ENCODE data around the gene FHOD3.

FHOD3 gene

DNA sequence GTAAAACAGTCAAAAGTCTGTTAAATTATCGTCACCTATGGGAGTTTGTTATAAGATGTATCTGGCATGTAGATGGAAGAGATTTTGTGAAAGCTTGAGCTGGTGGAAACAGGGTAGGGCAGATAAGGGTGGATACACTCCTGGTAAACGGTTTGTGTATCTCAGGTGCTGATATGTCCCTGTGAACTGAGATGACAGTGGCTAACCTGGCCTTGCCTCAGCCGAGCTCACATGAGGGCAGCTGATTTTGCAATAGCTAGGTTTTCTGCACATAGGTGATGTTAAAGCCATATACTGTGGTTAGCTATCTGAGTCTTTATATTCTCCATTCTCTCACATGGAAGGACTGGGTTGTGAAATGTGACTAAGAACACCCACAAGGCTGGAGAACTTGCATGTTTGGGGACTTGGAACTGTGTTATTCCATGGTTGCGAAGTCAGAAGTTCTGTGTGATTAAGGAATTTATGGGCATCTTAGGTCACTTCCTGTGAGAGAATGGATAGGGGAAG is 326.2 kb downstream of the FHOD3 start:
- no peak for DNase-seq (ENCODE audit: extremely low read depth, low read depth)
- TF ChIP-seq, protein P1, sequence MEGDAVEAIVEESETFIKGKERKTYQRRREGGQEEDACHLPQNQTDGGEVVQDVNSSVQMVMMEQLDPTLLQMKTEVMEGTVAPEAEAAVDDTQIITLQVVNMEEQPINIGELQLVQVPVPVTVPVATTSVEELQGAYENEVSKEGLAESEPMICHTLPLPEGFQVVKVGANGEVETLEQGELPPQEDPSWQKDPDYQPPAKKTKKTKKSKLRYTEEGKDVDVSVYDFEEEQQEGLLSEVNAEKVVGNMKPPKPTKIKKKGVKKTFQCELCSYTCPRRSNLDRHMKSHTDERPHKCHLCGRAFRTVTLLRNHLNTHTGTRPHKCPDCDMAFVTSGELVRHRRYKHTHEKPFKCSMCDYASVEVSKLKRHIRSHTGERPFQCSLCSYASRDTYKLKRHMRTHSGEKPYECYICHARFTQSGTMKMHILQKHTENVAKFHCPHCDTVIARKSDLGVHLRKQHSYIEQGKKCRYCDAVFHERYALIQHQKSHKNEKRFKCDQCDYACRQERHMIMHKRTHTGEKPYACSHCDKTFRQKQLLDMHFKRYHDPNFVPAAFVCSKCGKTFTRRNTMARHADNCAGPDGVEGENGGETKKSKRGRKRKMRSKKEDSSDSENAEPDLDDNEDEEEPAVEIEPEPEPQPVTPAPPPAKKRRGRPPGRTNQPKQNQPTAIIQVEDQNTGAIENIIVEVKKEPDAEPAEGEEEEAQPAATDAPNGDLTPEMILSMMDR (IDR thresholded peaks at IDR 0.05; ENCODE audit: low read depth, low read length, missing control alignments), result no peak
- no peak overlapping the region for H3K4me3 ChIP-seq (replicated peaks; ENCODE audit: low read depth, low read length)

- TF ChIP-seq, protein P1 (IDR thresholded peaks at IDR 0.05; ENCODE audit: low read depth, low read length, missing control alignments), result no peak
- no peak for DNase-seq (ENCODE audit: extremely low read depth, low read depth)
- no peak overlapping the region for H3K4me3 ChIP-seq (replicated peaks; ENCODE audit: low read depth, low read length)
These were observed 327.1 kb downstream of the FHOD3 start for GRCh38 chr18:36624451-36625167.

DNA sequence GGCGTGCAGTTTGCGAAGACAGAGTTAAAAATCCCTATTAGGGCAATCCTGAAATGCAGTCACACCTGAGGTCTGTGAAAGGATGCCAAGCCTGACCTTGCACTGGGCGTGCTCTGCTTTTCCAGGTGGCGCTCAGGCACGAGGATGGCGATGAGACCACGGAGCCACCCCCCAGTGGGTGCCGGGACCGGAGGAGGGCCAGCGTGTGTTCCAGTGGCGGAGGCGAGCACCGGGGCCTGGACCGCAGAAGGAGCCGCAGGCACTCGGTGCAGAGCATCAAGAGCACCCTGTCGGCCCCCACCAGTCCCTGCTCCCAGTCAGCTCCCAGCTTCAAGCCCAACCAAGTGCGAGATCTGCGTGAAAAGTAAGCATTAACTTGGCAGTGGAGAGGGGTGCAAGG is 327.9 kb downstream of the FHOD3 start:
- TF ChIP-seq, protein P1 (IDR thresholded peaks at IDR 0.05; ENCODE audit: low read depth, low read length, missing control alignments), result no peak
- H3K4me3 ChIP-seq (replicated peaks; ENCODE audit: low read depth, low read length), result no peak overlapping the region
- no peak for DNase-seq (ENCODE audit: extremely low read depth, low read depth)

DNA sequence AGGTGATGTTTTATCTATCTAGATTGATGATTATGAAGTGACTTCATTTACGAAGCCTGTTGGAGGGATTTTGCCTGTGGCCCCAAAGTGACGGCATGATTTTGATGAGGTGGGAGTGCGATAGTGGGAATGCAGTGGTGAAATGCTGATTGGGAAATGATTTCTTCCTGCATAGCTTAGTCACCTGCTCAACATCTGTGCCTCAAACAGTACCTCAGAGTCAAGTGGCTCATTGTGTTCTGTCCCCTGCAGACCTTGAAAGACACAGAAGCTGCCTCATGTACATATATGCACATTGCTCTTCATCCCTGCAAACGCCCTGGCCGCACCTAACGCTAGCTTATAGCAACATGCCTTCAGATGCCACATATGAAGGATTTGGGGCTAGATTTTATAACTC is 330.1 kb downstream of the FHOD3 start:
- H3K4me3 ChIP-seq (replicated peaks; ENCODE audit: low read depth, low read length), result no peak overlapping the region
- TF ChIP-seq, protein P1 (IDR thresholded peaks at IDR 0.05; ENCODE audit: low read depth, low read length, missing control alignments), result no peak
- no peak for DNase-seq (ENCODE audit: extremely low read depth, low read depth)

GRCh38 chr18:36628435-36629137 is 331.1 kb downstream of the FHOD3 start:
- no peak overlapping the region for H3K4me3 ChIP-seq (replicated peaks; ENCODE audit: low read depth, low read length)
- TF ChIP-seq, protein P1 (IDR thresholded peaks at IDR 0.05; ENCODE audit: low read depth, low read length, missing control alignments), result no peak
- no peak for DNase-seq (ENCODE audit: extremely low read depth, low read depth)

DNA sequence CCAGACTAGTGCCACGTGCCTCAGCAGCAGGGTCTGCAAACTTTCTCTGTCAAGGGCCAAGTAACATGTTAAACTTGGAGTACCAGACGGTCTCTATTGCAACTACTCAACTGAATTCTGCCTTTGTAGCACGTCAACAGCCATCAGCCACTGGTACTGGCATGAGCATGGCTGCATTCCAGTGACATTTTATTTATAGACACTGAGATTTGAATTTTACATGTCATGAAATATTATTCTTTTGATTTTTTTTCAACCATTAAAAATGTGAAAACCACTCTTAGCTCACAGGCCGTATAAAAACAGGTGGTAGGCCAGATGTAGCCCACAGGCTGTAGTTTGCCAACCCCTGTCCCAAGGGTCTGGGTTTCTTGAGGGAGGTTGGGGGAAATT is 331.6 kb downstream of the FHOD3 start:
- TF ChIP-seq, protein P1 (IDR thresholded peaks at IDR 0.05; ENCODE audit: low read depth, low read length, missing control alignments), result no peak

More for the DNA sequence above, 331.6 kb downstream of the FHOD3 start:
- no peak for DNase-seq (ENCODE audit: extremely low read depth, low read depth)
- H3K4me3 ChIP-seq (replicated peaks; ENCODE audit: low read depth, low read length), result no peak overlapping the region

Data from HFF-Myc (cell line).